Thymus (tissue), 11 donors: ENCODE data around the gene KCNMA1. TPM values are rescaled to one million over a fixed set of nuclear protein-coding genes. Genes with fewer than 3 reads are reported as not detected.

Experiments
- DNase-seq, 9 donors: peaks; one replicate each; pipeline ENCODE4 v3.0.0-alpha.2; 2013; ENCODE audit warnings: low spot score in 9 of 9, low read depth in 6 of 9, missing footprints in 1 of 9
- H3K27ac ChIP-seq, 2 donors: one replicate each; pipeline ENCODE4 v1.5.1; 2013; ENCODE audit warnings: control low read depth in 1 of 2, low read depth in 1 of 2, low read length in 1 of 2, mild to moderate bottlenecking in 1 of 2, moderate library complexity in 1 of 2
- H3K27me3 ChIP-seq, 2 donors: one replicate each; pipeline ENCODE4 v1.5.1; 2013; ENCODE audit warnings: low read length in 1 of 2; ENCODE audit not compliant: control insufficient read depth in 2 of 2, insufficient read depth in 1 of 2
- H3K36me3 ChIP-seq, 2 donors: one replicate each; pipeline ENCODE4 v1.5.1; 2013; ENCODE audit warnings: low read length in 1 of 2, mild to moderate bottlenecking in 1 of 2, moderate library complexity in 1 of 2; ENCODE audit not compliant: control insufficient read depth in 2 of 2, insufficient read depth in 2 of 2
- H3K4me1 ChIP-seq, 2 donors: one replicate each; pipeline ENCODE4 v1.5.1; 2013; ENCODE audit warnings: low read length in 2 of 2; ENCODE audit not compliant: control insufficient read depth in 2 of 2, insufficient read depth in 2 of 2
- H3K4me3 ChIP-seq, 2 donors: one replicate each; pipeline ENCODE4 v1.5.1; 2013; ENCODE audit warnings: low read length in 2 of 2, control low read depth in 1 of 2, mild to moderate bottlenecking in 1 of 2
- H3K9me3 ChIP-seq, 2 donors: one replicate each; pipeline ENCODE4 v1.5.1; 2013; ENCODE audit warnings: low read length in 1 of 2, mild to moderate bottlenecking in 1 of 2; ENCODE audit not compliant: control insufficient read depth in 2 of 2, insufficient read depth in 1 of 2
- WGBS: extraction: QIAGEN DNeasy Blood & Tissue Kit; methylation state at CpG from one replicate; pipeline ENCODE4 v1.1.7; 2013; 5-methylcytosine and 5-hydroxymethylcytosine counted together
- polyA plus RNA-seq: library from polyadenylated mRNA; stranded (reverse); fragments of 200-250 nt; gene quantifications from one replicate; pipeline ENCODE4 v1.2.3, GENCODE V29; 2013
- total RNA-seq: library from RNA; stranded (reverse); fragments of 120-200 nt; gene quantifications from one replicate; pipeline ENCODE4 v1.2.4, GENCODE V29; 2013
- donor health status: healthy.

The KCNMA1 gene
- total and polyA plus RNA-seq, 2 donors: 1.9 to 12.9 TPM

DNA sequence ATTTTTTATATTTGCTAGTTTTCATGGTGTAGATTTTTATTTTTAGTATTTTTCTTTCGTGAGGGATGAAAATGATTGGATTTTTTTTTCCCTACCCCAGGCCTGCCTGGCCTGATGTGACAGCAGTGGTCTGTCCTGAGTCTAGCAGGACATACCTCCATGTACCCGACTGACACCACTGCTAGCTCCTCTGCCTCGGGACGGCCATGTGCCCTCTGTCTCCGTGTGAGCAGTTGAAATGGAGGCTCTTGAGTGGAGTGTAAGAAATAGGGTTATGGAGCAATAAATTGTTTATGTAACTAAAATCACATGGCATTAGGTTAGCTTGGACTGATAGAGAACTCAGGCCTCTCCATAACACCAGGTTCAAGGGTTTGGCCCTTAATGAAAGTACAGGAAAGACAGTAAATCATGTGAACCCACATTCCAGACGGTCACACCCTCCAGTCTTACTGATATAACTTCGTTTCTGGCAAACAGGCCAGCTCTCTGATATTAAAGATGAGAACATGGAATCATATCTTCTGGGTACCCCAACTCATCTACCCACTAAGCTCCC lies 734.1 kb downstream of the KCNMA1 start:
- Histone ChIP-seq H3K4me3 (no peak overlapping the region), H3K27me3 (no peaks in the 10 kb centered on the region), H3K4me1 (no peaks in the 10 kb centered on the region), H3K36me3 (no peaks in the 10 kb centered on the region), H3K9me3 (peaks cover 0 to 2% of the 10 kb centered on the region in 2 donors), H3K27ac (no peak overlapping the region)
- DNase-seq: no peak
- 82% methylated on average over 7 of the region's 7 CpGs for WGBS

DNA sequence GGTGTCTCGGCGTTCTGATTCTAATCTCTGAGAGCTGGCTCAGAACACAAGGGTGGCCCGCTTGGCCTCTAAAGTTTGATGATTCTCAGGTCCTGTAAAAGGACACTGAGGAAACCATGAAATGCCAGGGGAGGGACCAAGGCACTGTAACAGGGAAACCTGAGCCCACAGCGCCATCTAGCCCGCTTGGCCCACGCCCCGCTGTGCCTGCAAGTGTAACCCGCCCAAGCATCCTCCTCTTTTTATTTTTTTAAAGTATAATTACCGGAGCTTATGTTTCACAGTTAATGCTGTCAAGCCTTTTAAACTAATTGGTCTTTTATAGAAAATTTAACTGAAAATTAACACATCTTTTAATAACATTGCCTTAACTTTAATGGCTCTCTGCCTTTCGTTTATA lies 734.7 kb downstream of the KCNMA1 start:
- Histone ChIP-seq H3K4me1 (no peaks in the 10 kb centered on the region), H3K27ac (no peak overlapping the region), H3K4me3 (no peak overlapping the region), H3K36me3 (no peaks in the 10 kb centered on the region), H3K27me3 (no peaks in the 10 kb centered on the region), H3K9me3 (peaks cover 0 to 2% of the 10 kb centered on the region in 2 donors)
- DNase-seq: peak in 2 of 9 donors; percentile 5 to 33
- WGBS: 82% methylated on average over 10 of the region's 10 CpGs

DNA sequence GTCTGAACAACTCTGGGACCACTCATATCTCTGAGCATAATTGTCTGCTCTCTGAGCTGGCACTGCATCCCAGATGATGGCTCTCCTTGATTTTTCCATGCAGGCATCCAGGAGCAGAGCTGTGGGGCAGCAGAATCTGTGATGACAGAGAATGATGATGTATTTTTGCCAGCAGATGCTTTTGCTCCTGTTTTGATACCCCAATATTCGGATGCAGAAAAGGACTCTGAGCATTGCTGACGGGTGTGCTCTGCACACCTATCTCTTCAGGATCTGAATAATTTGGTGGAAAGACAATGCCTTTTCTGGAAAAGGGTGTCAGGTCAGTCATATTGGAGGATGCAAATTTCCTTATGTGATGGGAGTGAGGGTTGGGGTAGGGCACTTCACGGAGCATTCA lies 735.9 kb downstream of the KCNMA1 start:
- H3K4me3 ChIP-seq: no peak overlapping the region
- H3K4me1 ChIP-seq: no peaks in the 10 kb centered on the region
- no peak for DNase-seq
- WGBS: 93% methylated on average over 3 of the region's 3 CpGs
- no peak overlapping the region for H3K27ac ChIP-seq
- no peaks in the 10 kb centered on the region for H3K36me3 ChIP-seq
- no peaks in the 10 kb centered on the region for H3K27me3 ChIP-seq
- H3K9me3 ChIP-seq: peaks cover 0 to 2% of the 10 kb centered on the region in 2 donors

DNA sequence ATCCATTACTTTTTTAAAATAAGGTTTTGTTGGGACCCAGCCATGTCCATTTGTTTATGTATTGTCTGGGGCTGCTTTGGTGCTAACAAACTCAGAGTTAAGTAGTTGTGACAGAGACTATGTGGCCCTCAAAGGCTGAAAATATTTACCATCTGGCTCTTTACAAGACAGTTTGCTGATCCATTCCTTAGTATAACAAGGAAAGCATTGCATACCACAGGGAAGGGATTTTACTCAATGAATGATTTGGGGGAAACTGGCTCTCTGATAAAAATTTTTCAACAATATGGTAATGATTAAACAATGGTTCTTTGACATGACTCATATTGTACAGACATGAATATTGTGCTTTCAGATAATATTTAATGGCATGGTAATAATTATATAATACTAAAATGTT lies 738.1 kb downstream of the KCNMA1 start:
- Histone ChIP-seq H3K9me3 (peaks cover 0 to 2% of the 10 kb centered on the region in 2 donors), H3K27me3 (no peaks in the 10 kb centered on the region), H3K27ac (no peak overlapping the region), H3K4me1 (no peaks in the 10 kb centered on the region), H3K4me3 (no peak overlapping the region), H3K36me3 (no peaks in the 10 kb centered on the region)
- no peak for DNase-seq

DNA sequence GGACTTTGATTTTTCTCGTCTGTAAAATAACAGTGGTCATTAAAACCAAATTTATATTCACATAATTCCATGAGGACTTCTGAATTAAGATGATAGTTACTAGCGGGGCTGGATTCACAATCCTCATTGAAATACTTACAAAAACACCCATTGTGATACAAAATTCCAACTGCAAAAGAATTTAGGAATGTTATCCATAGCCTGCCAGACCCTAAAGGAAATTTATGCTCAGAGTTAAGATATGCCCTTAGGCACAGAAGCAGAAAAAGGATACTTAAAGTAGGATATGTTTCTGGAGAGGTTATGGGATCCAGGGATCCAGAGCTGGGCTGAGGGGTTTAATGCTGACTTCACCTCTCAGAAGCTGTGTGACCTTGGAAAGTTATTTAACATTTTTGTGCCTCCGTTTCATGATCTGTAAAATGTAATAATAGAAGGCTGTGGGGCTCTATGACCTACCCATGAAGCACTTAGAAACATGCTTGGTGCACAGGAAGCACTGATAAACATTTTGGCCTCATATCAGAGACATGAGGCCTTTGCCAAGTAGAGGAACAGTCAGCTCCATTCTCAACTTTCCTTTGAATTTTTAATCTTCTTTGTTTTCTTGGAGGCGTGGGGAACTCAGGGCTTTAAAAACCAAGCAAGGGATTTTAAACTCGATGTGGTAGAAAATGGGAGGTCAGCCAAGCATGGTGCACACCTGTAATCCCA lies 744.7 kb downstream of the KCNMA1 start:
- H3K9me3 ChIP-seq: no peaks in the 10 kb centered on the region
- WGBS: 88% methylated on average over 5 of the region's 5 CpGs
- no peak overlapping the region for H3K4me3 ChIP-seq
- H3K27ac ChIP-seq: no peak overlapping the region
- no peak for DNase-seq
- no peaks in the 10 kb centered on the region for H3K4me1 ChIP-seq
- no peaks in the 10 kb centered on the region for H3K36me3 ChIP-seq
- H3K27me3 ChIP-seq: no peaks in the 10 kb centered on the region

DNA sequence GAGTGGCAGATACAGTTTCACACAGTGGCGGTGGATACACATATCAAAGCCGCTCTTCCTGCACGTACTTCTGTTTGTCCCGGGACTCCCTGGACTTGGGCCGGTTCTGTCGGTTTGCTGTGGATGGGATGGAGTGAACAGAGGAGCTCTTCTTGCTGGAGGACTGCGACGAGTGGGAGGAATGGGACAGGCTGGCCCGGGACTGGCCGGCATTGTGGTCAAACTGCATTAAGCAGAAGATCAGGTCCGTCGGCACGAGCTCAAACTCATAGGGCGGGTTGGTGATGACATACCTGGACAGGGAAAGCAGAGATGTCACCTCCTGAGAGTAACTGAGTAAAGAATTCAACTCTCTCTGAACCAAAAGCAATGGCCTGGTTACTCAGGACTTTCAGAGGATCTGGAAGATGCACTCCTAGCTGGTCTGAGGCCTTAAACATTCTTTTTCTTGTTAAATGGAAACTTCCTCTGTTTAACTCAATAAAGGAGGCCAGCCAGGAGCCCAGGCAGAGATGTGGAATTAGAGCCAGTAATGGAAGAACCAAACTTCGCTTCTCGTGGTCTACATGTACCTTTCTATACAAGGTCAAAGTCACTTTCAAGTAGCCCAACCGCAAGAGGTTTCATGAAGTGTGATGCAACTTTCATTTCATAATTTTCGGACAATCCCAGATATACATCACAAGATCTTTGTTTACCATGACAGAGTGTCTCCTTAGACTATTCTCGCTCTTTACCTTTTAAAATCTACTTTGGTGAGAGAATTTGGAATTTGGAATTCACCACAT lies 750.2 kb downstream of the KCNMA1 start:
- Histone ChIP-seq H3K4me3 (no peak overlapping the region), H3K4me1 (no peaks in the 10 kb centered on the region), H3K27ac (no peak overlapping the region), H3K36me3 (no peaks in the 10 kb centered on the region), H3K27me3 (no peaks in the 10 kb centered on the region), H3K9me3 (no peaks in the 10 kb centered on the region)
- WGBS: 96% methylated on average over 19 of the region's 19 CpGs
- DNase-seq: no peak

DNA sequence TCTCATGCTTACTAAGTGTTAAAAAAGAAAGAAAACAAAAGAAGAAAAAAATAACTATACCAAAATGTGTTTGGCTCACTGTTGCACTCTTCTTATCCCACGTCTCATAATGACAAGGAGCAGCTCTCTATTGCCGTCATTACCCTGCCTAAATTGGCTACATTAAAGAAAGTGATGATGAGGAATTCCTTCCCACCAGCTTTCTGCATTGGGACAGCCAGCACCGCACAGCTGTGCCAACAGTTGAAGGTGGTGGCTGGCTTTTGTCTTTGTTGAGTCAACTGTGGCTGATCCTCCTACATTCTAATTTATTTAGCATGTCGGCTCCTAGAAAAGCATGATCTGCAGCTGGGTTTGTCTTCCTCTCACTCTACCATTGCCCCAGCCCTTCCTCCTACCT lies 751.8 kb downstream of the KCNMA1 start:
- Histone ChIP-seq H3K9me3 (no peaks in the 10 kb centered on the region), H3K36me3 (no peaks in the 10 kb centered on the region), H3K4me1 (no peaks in the 10 kb centered on the region), H3K4me3 (no peak overlapping the region), H3K27me3 (no peaks in the 10 kb centered on the region), H3K27ac (no peak overlapping the region)
- WGBS: 89% methylated on average over 4 of the region's 4 CpGs
- no peak for DNase-seq

DNA sequence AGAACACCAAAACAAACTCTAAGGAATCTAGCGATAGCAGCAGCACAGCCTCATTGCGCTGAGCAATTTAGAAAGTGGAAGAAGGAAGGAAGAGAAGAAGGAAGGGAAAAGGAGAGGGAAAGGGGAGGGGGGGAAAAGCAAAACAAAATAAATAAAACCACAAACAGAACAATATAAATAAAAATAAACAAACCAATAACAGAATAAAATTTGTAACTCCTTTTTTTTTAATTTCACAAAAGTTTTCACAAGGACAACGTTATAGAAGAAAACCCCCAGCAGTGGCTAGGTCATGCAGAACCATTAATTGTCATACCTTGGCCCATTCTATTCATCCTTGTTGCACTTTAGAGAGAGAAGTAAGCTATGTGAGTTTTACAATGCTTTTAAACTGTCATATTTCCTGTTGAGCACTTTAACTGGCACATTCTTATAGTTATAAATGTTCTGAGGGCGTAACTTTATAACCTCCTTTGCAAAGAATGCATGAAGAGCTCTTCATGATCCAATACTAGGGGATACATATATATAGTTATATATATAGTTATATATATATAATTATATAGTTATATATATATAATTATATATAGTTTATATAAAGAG lies 752.8 kb downstream of the KCNMA1 start:
- DNase-seq: no peak
- Histone ChIP-seq H3K4me3 (no peak overlapping the region), H3K9me3 (no peaks in the 10 kb centered on the region), H3K27ac (no peak overlapping the region), H3K36me3 (no peaks in the 10 kb centered on the region), H3K27me3 (no peaks in the 10 kb centered on the region), H3K4me1 (no peaks in the 10 kb centered on the region)
- 96% methylated on average over 4 of the region's 4 CpGs for WGBS

DNA sequence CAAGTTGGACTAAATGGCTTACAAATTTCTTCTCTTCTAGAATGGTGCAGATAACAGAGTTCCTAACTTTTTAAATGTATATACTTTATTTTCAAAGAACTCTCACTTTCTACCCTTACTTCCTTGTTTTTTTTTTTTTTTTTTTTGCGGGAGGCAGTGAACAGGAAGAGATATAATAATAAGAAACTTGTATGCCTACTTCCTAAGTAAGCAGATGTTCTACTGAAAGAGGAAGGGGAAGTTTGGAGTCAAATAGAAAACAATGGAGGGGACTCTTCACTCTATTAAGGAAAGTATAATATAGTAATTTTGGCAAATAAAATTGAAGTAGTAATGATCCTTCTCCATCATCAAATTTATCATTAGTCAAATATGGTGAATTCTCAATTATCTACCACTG lies 754.0 kb downstream of the KCNMA1 start:
- no peaks in the 10 kb centered on the region for H3K27me3 ChIP-seq
- WGBS: 9% methylated on average over 1 of the region's 1 CpG
- no peak overlapping the region for H3K4me3 ChIP-seq
- H3K4me1 ChIP-seq: no peaks in the 10 kb centered on the region
- no peaks in the 10 kb centered on the region for H3K36me3 ChIP-seq
- H3K9me3 ChIP-seq: no peaks in the 10 kb centered on the region
- H3K27ac ChIP-seq: no peak overlapping the region
- DNase-seq: no peak
